Measurements from ENCODE around the gene MMD2. TPM values are rescaled to one million over a fixed set of nuclear protein-coding genes. Genes with fewer than 3 reads are reported as not detected.

Gene MMD2
- total RNA-seq, 5 donors from 2014 or later (not counting 1 experiment from before 2014, with no cell fraction given), result not detected

DNA sequence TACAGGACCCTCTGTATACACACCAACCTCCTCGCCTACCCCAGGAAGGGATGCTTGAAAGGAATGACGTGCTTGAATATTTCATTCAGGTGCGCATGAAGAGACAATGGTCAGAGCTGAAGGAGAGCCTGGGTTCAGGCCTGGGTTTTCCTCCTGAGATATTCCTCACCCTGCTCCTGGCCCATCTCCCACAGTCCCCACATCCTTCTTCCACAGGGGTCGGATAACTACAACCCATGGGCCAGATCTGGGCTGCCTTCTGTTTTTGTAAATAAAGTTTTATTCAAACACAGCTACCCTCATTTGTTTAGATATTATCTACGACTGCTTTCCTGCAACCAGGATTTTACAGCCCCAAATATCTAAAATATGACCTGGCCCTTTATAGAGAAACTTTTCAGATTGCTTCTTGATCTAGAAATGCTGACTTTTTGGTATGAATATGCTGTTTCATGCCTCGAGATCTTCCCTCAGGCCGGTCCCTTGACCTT lies 73.6 kb downstream of the MMD2 start:
- Histone ChIP-seq H3K27ac (ENCODE audit: low read length) (no peak overlapping the region), H3K9me3 (no peaks in the 10 kb centered on the region), H3K36me3 (ENCODE audit: control insufficient read depth in 2 of 2, extremely low read depth in 1 of 2, insufficient read depth in 1 of 2, low read length in 1 of 2) (no peaks in the 10 kb centered on the region), H3K27me3 (replicated peaks in 1 of 2; ENCODE audit: control insufficient read depth in 2 of 2, extremely low read depth in 1 of 2, insufficient read depth in 2 of 2, low read length in 1 of 2) (peaks cover 8 to 52% of the 10 kb centered on the region in 2 experiments), H3K4me1 (ENCODE audit: control insufficient read depth in 1 of 2, extremely low read depth in 1 of 2, insufficient read depth in 2 of 2, low read length in 2 of 2) (peaks cover 0 to 11% of the 10 kb centered on the region in 2 experiments), H3K4me3 (ENCODE audit: control insufficient read depth in 1 of 2, extremely low read depth in 1 of 2, low read length in 1 of 2) (no peak overlapping the region)
- Mint-ChIP-seq H3K4me3 (no peak overlapping the region), H3K36me3 (no peaks in the 10 kb centered on the region), H3K27me3 (peaks cover 22 to 40% of the 10 kb centered on the region in 2 donors), H3K4me1 (peaks cover 12 to 17% (median 12%) of the 10 kb centered on the region in 3 donors), H3K9me3 (no peaks in the 10 kb centered on the region), H3K27ac (no peak overlapping the region)
- no peak for ATAC-seq (replicated peaks in 1 of 4)
- DNase-seq, result no peak
- ChIA-PET POLR2A (no interaction called here), CTCF (no interaction called here)
- WGBS (ENCODE audit: insufficient coverage), result 93% methylated on average over 2 of the region's 7 CpGs

DNA sequence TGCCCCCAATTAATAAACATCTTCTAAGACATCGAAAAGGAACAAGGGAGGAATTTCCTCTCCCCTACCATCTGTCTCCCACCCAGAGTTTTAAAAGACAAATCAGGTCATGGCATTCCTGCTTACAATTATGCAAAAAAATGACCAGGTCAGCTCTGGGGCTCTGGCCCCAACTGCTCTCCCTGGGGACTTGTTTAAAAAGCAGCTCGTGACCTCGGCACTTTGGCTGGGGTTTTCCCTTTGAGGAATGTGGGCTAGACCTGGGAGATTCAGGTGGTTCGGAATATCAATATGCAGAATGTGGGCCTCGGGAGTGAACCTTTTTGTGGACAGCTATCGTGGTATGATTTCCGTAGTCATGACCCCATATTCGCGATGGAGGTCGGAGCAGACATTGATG lies 74.8 kb downstream of the MMD2 start:
- no peak overlapping the region for H3K27ac Mint-ChIP-seq
- no peaks in the 10 kb centered on the region for H3K36me3 ChIP-seq (ENCODE audit: control insufficient read depth in 2 of 2, extremely low read depth in 1 of 2, insufficient read depth in 1 of 2, low read length in 1 of 2)
- ChIA-PET POLR2A (no interaction called here), CTCF (interaction anchor here (0.6 to 1.3 kb wide), 5 partner anchors 85 to 1450 kb away, joined by 3 to 6 read pairs (median 3); no protein-coding TSS in a partner anchor)
- no peak overlapping the region for H3K27ac ChIP-seq (ENCODE audit: low read length)
- H3K27me3 Mint-ChIP-seq, result peaks cover 20 to 49% of the 10 kb centered on the region in 2 donors
- ATAC-seq (replicated peaks in 1 of 4) (no peak), DNase-seq (no peak)
- no peaks in the 10 kb centered on the region for H3K9me3 Mint-ChIP-seq
- H3K4me3 ChIP-seq (ENCODE audit: control insufficient read depth in 1 of 2, extremely low read depth in 1 of 2, low read length in 1 of 2), result no peak overlapping the region
- H3K4me1 Mint-ChIP-seq, result peaks cover 12 to 17% (median 12%) of the 10 kb centered on the region in 3 donors
- H3K4me3 Mint-ChIP-seq, result peak overlapping the region in 2 of 3 donors; percentile 21 to 27
- H3K9me3 ChIP-seq, result no peaks in the 10 kb centered on the region
- H3K4me1 ChIP-seq (ENCODE audit: control insufficient read depth in 1 of 2, extremely low read depth in 1 of 2, insufficient read depth in 2 of 2, low read length in 2 of 2), result peaks cover 0 to 11% of the 10 kb centered on the region in 2 experiments
- no peaks in the 10 kb centered on the region for H3K36me3 Mint-ChIP-seq
- 67% methylated on average over 3 of the region's 10 CpGs for WGBS (ENCODE audit: insufficient coverage)
- peaks cover 8 to 59% of the 10 kb centered on the region in 2 experiments for H3K27me3 ChIP-seq (replicated peaks in 1 of 2; ENCODE audit: control insufficient read depth in 2 of 2, extremely low read depth in 1 of 2, insufficient read depth in 2 of 2, low read length in 1 of 2)

DNA sequence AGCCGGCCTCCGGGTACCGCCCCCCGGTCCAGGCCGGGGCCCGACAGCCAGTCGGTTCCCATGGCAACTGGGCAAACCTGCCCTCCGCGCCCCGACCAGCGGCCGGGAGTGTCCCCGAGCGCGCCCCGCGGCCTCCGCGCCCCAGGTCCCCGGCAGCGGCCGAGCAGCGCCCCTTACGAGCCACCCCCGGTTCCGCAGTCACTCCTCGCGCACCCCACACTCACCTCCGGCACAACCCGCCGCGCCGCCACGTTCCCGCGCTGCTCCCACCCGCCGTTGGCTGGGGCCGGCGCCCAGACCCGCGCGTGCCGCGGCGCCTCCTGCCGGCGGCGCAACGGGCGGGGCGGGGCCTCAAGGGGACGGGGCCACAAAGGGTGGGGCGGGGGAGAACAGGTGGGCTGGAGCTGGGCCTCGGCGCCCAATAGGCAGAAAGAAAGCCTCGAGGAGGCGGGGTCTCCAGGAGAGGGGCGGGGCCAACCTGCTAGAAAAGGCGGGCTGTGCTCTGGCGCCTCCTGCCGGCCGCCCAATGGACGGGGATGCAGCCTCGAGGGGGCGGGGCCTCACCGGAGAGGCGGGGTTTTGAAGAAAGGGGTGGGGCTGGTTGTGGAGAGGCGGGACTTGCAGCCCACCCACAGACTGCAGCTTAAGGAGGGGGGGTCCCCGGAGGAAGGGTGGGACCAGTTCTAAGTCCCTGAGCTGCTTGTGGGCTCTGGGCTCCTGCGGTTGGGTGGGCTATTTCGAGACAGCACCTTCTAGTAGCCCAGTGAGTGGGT lies 75.4 kb downstream of the MMD2 start, which contains the start of gene RADIL:
RADIL (minus strand) TSS at position 345 of the 773 bp plus-strand sequence. CDS start 5,577 bp downstream, outside the sequence.
- Histone ChIP-seq H3K9me3 (no peaks in the 10 kb centered on the region), H3K27ac (ENCODE audit: low read length) (no peak within 1 kb of the TSS), H3K4me3 (ENCODE audit: control insufficient read depth in 1 of 2, extremely low read depth in 1 of 2, low read length in 1 of 2) (no peak within 1 kb of the TSS), H3K27me3 (replicated peaks in 1 of 2; ENCODE audit: control insufficient read depth in 2 of 2, extremely low read depth in 1 of 2, insufficient read depth in 2 of 2, low read length in 1 of 2) (peaks cover 8 to 61% of the 10 kb centered on the region in 2 experiments), H3K36me3 (ENCODE audit: control insufficient read depth in 2 of 2, extremely low read depth in 1 of 2, insufficient read depth in 1 of 2, low read length in 1 of 2) (no peaks in the 10 kb centered on the region), H3K4me1 (ENCODE audit: control insufficient read depth in 1 of 2, extremely low read depth in 1 of 2, insufficient read depth in 2 of 2, low read length in 2 of 2) (peaks cover 0 to 11% of the 10 kb centered on the region in 2 experiments)
- CTCF ChIA-PET, result interaction anchor here (0.6 to 1.3 kb wide), 6 partner anchors 52 to 1449 kb away, joined by 3 to 6 read pairs (median 3); no protein-coding TSS in a partner anchor
- DNase-seq (peak; percentile 45 to 90 (median 81)), ATAC-seq (replicated peaks in 1 of 4) (peak; percentile 91 to 96 (median 93))
- H3K36me3 Mint-ChIP-seq, result no peaks in the 10 kb centered on the region
- no peaks in the 10 kb centered on the region for H3K9me3 Mint-ChIP-seq
- peaks cover 24 to 51% of the 10 kb centered on the region in 2 donors for H3K27me3 Mint-ChIP-seq
- H3K27ac Mint-ChIP-seq, result no peak within 1 kb of the TSS
- POLR2A ChIA-PET, result no interaction called here
- peaks cover 12 to 17% (median 12%) of the 10 kb centered on the region in 3 donors for H3K4me1 Mint-ChIP-seq
- WGBS (ENCODE audit: insufficient coverage), result 2% methylated on average over 44 of the region's 72 CpGs
- H3K4me3 Mint-ChIP-seq, result peak within 1 kb of the TSS; percentile 56 to 74 (median 57)

DNA sequence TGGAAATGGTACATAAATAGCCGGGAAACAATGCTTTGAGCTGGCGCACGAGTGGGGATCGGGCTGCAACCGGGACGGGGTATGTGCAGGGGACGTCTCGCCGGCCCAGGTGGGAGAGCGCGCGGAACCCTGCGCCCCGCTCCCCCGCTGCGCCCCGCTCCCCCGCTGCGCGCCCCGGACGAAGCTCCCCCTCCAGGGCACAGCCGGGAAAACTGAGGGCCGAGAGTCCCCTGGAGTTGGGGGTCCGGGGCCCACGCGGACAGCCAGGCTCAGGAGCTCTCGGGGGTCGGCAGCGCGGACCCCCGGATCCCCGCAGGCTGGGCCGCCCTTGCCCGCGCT lies 76.0 kb downstream of the MMD2 start:
- Mint-ChIP-seq H3K9me3 (no peaks in the 10 kb centered on the region), H3K27me3 (peaks cover 24 to 56% of the 10 kb centered on the region in 2 donors), H3K36me3 (no peaks in the 10 kb centered on the region), H3K4me3 (peak overlapping the region; percentile 56 to 74 (median 57)), H3K4me1 (peaks cover 12 to 17% (median 12%) of the 10 kb centered on the region in 3 donors), H3K27ac (no peak overlapping the region)
- H3K9me3 ChIP-seq, result no peaks in the 10 kb centered on the region
- ChIA-PET POLR2A (no interaction called here), CTCF (interaction anchor here (0.9 to 1.3 kb wide), 3 partner anchors 52 to 91 kb away, joined by 3 to 6 read pairs (median 4); no protein-coding TSS in a partner anchor)
- no peak overlapping the region for H3K4me3 ChIP-seq (ENCODE audit: control insufficient read depth in 1 of 2, extremely low read depth in 1 of 2, low read length in 1 of 2)
- no peaks in the 10 kb centered on the region for H3K36me3 ChIP-seq (ENCODE audit: control insufficient read depth in 2 of 2, extremely low read depth in 1 of 2, insufficient read depth in 1 of 2, low read length in 1 of 2)
- peak in 1 of 4 experiments; percentile 10 for ATAC-seq (replicated peaks in 1 of 4)
- no peak for DNase-seq
- no peak overlapping the region for H3K27ac ChIP-seq (ENCODE audit: low read length)
- H3K27me3 ChIP-seq (replicated peaks in 1 of 2; ENCODE audit: control insufficient read depth in 2 of 2, extremely low read depth in 1 of 2, insufficient read depth in 2 of 2, low read length in 1 of 2), result peaks cover 8 to 62% of the 10 kb centered on the region in 2 experiments
- H3K4me1 ChIP-seq (ENCODE audit: control insufficient read depth in 1 of 2, extremely low read depth in 1 of 2, insufficient read depth in 2 of 2, low read length in 2 of 2), result peaks cover 0 to 11% of the 10 kb centered on the region in 2 experiments
- 9% methylated on average over 33 of the region's 36 CpGs for WGBS (ENCODE audit: insufficient coverage)

DNA sequence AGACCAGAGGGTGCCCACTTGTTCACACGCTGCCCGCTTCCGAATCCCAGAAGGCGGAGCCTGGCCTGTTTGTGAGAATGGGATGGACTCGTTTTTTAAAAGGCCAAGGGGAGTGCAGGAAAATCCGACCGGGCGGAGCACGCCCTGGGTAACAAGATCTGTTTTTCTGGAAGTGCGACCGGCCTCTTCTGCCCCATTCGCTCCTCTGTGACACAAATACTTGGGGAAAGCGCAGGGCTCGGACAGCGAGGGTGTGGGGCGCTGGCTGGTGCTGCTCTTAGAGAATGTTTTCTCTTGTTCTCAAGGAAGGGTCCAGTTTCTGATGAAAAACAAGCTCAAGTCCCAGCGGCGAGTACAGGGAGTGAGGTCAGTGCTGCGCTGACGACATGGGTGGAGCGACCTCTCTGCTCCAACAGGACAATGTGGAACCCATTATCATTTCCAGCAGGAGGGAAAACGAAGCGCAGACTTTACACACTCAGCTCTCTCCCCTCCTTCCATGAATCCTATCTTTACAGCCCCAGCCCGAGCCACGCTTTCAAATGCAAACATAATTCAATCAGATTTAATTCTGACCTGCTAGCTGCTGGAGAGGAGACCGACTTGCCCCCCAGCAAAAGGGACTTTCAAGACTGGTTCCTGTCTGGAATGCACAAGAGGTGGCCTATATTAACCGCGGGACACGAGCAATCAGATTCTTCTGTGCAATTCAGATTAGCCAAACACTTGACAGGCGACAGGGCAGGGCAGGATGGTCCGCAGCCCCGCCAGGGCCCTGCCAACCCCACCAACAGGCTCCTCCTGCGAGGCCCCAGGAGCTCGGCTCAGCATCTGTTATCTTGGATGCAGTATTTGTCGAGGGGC lies 76.6 kb downstream of the MMD2 start:
- H3K36me3 Mint-ChIP-seq, result no peaks in the 10 kb centered on the region
- no peak overlapping the region for H3K27ac Mint-ChIP-seq
- Histone ChIP-seq H3K4me3 (ENCODE audit: control insufficient read depth in 1 of 2, extremely low read depth in 1 of 2, low read length in 1 of 2) (no peak overlapping the region), H3K4me1 (ENCODE audit: control insufficient read depth in 1 of 2, extremely low read depth in 1 of 2, insufficient read depth in 2 of 2, low read length in 2 of 2) (peaks cover 0 to 11% of the 10 kb centered on the region in 2 experiments), H3K9me3 (no peaks in the 10 kb centered on the region), H3K27ac (ENCODE audit: low read length) (no peak overlapping the region), H3K36me3 (ENCODE audit: control insufficient read depth in 2 of 2, extremely low read depth in 1 of 2, insufficient read depth in 1 of 2, low read length in 1 of 2) (no peaks in the 10 kb centered on the region), H3K27me3 (replicated peaks in 1 of 2; ENCODE audit: control insufficient read depth in 2 of 2, extremely low read depth in 1 of 2, insufficient read depth in 2 of 2, low read length in 1 of 2) (peaks cover 8 to 67% of the 10 kb centered on the region in 2 experiments)
- ChIA-PET POLR2A (no interaction called here), CTCF (interaction anchor here in 1 of 2 donors (1.3 kb wide), 1 partner anchor 92 kb away, joined by 4 read pairs; no protein-coding TSS in a partner anchor)
- peak in 1 of 35 experiments; percentile 9 for DNase-seq
- ATAC-seq (replicated peaks in 1 of 4), result no peak
- 21% methylated on average over 23 of the region's 35 CpGs for WGBS (ENCODE audit: insufficient coverage)
- H3K4me3 Mint-ChIP-seq, result peak overlapping the region; percentile 56 to 74 (median 57)
- no peaks in the 10 kb centered on the region for H3K9me3 Mint-ChIP-seq
- peaks cover 22 to 57% of the 10 kb centered on the region in 2 donors for H3K27me3 Mint-ChIP-seq
- H3K4me1 Mint-ChIP-seq, result peaks cover 12 to 17% (median 12%) of the 10 kb centered on the region in 3 donors

DNA sequence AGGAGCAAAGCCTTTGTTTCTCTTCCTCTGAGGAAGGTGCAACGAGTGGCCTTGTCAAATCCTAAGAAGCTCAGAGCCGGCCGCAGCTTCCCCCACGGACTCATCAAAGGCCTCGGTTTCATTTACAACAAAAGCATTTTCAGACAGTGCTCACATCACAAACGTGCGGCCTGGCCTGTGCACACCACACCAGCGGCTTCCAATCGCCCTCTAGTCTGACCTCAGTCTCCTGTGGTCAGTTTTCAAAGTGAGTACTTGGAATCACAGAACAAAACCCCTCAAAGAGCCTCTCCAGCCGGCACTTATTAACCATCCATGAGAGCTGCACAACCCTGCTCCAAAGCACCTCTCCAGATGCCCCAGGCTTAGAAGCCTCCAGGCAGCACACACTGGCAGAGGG lies 78.8 kb downstream of the MMD2 start:
- Histone ChIP-seq H3K4me3 (ENCODE audit: control insufficient read depth in 1 of 2, extremely low read depth in 1 of 2, low read length in 1 of 2) (no peak overlapping the region), H3K4me1 (ENCODE audit: control insufficient read depth in 1 of 2, extremely low read depth in 1 of 2, insufficient read depth in 2 of 2, low read length in 2 of 2) (peaks cover 0 to 11% of the 10 kb centered on the region in 2 experiments), H3K27me3 (replicated peaks in 1 of 2; ENCODE audit: control insufficient read depth in 2 of 2, extremely low read depth in 1 of 2, insufficient read depth in 2 of 2, low read length in 1 of 2) (peaks cover 8 to 70% of the 10 kb centered on the region in 2 experiments), H3K36me3 (ENCODE audit: control insufficient read depth in 2 of 2, extremely low read depth in 1 of 2, insufficient read depth in 1 of 2, low read length in 1 of 2) (no peaks in the 10 kb centered on the region), H3K27ac (ENCODE audit: low read length) (no peak overlapping the region), H3K9me3 (no peaks in the 10 kb centered on the region)
- ATAC-seq (replicated peaks in 1 of 4) (no peak), DNase-seq (no peak)
- ChIA-PET CTCF (no interaction called here), POLR2A (no interaction called here)
- Mint-ChIP-seq H3K27ac (no peak overlapping the region), H3K27me3 (peaks cover 20 to 50% of the 10 kb centered on the region in 2 donors), H3K4me1 (peaks cover 12 to 17% (median 12%) of the 10 kb centered on the region in 3 donors), H3K36me3 (no peaks in the 10 kb centered on the region), H3K9me3 (no peaks in the 10 kb centered on the region), H3K4me3 (no peak overlapping the region)
- WGBS (ENCODE audit: insufficient coverage), result 85% methylated on average over 7 of the region's 10 CpGs

Data from T-cell (primary cell).